Activated T-cell treated with anti-CD3 and anti-CD28 coated beads for 48 hours (primary cell): ENCODE results near the gene FER.

ENCODE experiments used
- DNase-seq: peaks from one replicate; pipeline ENCODE4 v3.0.0-alpha.2; 2020; ENCODE audit warnings: low read depth

The FER gene

GRCh38 chr5:109177782-109178181, 430.1 kb downstream of the FER start:
- DNase-seq, result no peak

- no peak for DNase-seq
Observed at GRCh38 chr5:109180668-109181067, 433.0 kb downstream of the FER start.

- no peak for DNase-seq
Observed at GRCh38 chr5:109186759-109187158, 439.1 kb downstream of the FER start.

- no peak for DNase-seq
Observed at GRCh38 chr5:109191153-109191558, 443.5 kb downstream of the FER start.

- DNase-seq, result no peak
Observed at GRCh38 chr5:109192027-109192426, 444.3 kb downstream of the FER start.

- no peak for DNase-seq
Observed at GRCh38 chr5:109192555-109193281, 445.0 kb downstream of the FER start.

- no peak for DNase-seq
Observed at GRCh38 chr5:109195667-109196066, 448.0 kb downstream of the FER start.

- no peak for DNase-seq
Observed at GRCh38 chr5:109196087-109196822, 448.6 kb downstream of the FER start.

GRCh38 chr5:109196823-109197160, 449.1 kb downstream of the FER start:
- DNase-seq, result no peak

GRCh38 chr5:109199289-109199688, 451.6 kb downstream of the FER start:
- no peak for DNase-seq

- DNase-seq, result no peak
Observed at GRCh38 chr5:109199799-109200620, 452.3 kb downstream of the FER start.

GRCh38 chr5:109215040-109215439, 467.3 kb downstream of the FER start:
- DNase-seq, result no peak

GRCh38 chr5:109218818-109219217, 471.1 kb downstream of the FER start:
- no peak for DNase-seq

- no peak for DNase-seq
Observed at GRCh38 chr5:109223531-109223930, 475.8 kb downstream of the FER start.

GRCh38 chr5:109224276-109224882, 476.7 kb downstream of the FER start:
- no peak for DNase-seq

- DNase-seq, result no peak
Observed at GRCh38 chr5:109225716-109226625, 478.3 kb downstream of the FER start.

GRCh38 chr5:109230369-109230768, 482.7 kb downstream of the FER start:
- no peak for DNase-seq

- DNase-seq, result no peak
Observed at GRCh38 chr5:109231331-109231730, 483.6 kb downstream of the FER start.

- no peak for DNase-seq
Observed at GRCh38 chr5:109234381-109234780, 486.7 kb downstream of the FER start.

- DNase-seq, result no peak
Observed at GRCh38 chr5:109239456-109239855, 491.8 kb downstream of the FER start.

- no peak for DNase-seq
Observed at GRCh38 chr5:109242518-109242917, 494.8 kb downstream of the FER start.
